ENCODE data around the gene KRT33A.
A peak's percentile ranks its signal among the peaks of the same experiment; 100 is the strongest.
"Not testable (repeated sequence)": the region's sequence is repeated elsewhere in the genome, so short reads cannot be mapped to it uniquely, and the experiment has no call there.

The KRT33A gene

GRCh38 chr17:41360296-41360995 is 9.8 kb upstream of the KRT33A start:
- no peak for DNase-seq

GRCh38 chr17:41354536-41354935 is 3.9 kb upstream of the KRT33A start:
- no peak for DNase-seq

- DNase-seq = no peak
These were observed 2.2 kb upstream of the KRT33A start for GRCh38 chr17:41352597-41353366.

GRCh38 chr17:41351177-41351576 is 549 bp upstream of the KRT33A start:
- DNase-seq = no peak

GRCh38 chr17:41347869-41348760 is 2.5 kb downstream of the KRT33A start:
- no peak for DNase-seq

GRCh38 chr17:41346421-41346820 is 4.2 kb downstream of the KRT33A start:
- DNase-seq = not testable (repeated sequence)

- DNase-seq = no peak
These were observed 4.6 kb downstream of the KRT33A start for GRCh38 chr17:41345992-41346391.

- DNase-seq = no peak
These were observed 7.6 kb downstream of the KRT33A start for GRCh38 chr17:41343029-41343428.

- DNase-seq = peak; percentile 87
These were observed 9.4 kb downstream of the KRT33A start for GRCh38 chr17:41340934-41341861.

- DNase-seq = no peak
These were observed 10.1 kb downstream of the KRT33A start for GRCh38 chr17:41340494-41340893.

- DNase-seq = no peak
These were observed 11.0 kb downstream of the KRT33A start for GRCh38 chr17:41339571-41340172.

- peak; percentile 90 for DNase-seq
These were observed 11.6 kb downstream of the KRT33A start for GRCh38 chr17:41338961-41339485.

- DNase-seq = no peak
These were observed 14.9 kb downstream of the KRT33A start for GRCh38 chr17:41335747-41336146.

GRCh38 chr17:41334385-41335305 is 16.0 kb downstream of the KRT33A start:
- DNase-seq = peak; percentile 12

- DNase-seq = no peak
These were observed 16.8 kb downstream of the KRT33A start for GRCh38 chr17:41333836-41334235.

GRCh38 chr17:41333098-41333497 is 17.5 kb downstream of the KRT33A start:
- no peak for DNase-seq

- no peak for DNase-seq
These were observed 18.4 kb downstream of the KRT33A start for GRCh38 chr17:41332239-41332638.

- DNase-seq = no peak
These were observed 19.0 kb downstream of the KRT33A start for GRCh38 chr17:41331606-41332005.

- DNase-seq = no peak
These were observed 21.2 kb downstream of the KRT33A start for GRCh38 chr17:41329279-41329948.

GRCh38 chr17:41328207-41328606 is 22.4 kb downstream of the KRT33A start:
- DNase-seq = no peak

Measured in CD4-positive, alpha-beta T cell treated with Interleukin-4 for 4 hours (primary cell).